ENCODE measurements around the gene WDR93.

The WDR93 gene

GRCh38 chr15:89690276-89691218, at the start of gene WDR93, which contains the start of gene PEX11A:
Gene WDR93, plus strand, starts transcription at chr15:89690811. Its CDS starts 10,936 bp downstream, at chr15:89701747.
Gene PEX11A, minus strand, starts transcription at chr15:89690754. Its CDS starts 122 bp downstream, at chr15:89690632.
- peaks cover 13% of the 10 kb centered on the region for H3K27me3 Mint-ChIP-seq (ENCODE audit: low read depth)
- H3K4me1 Mint-ChIP-seq (ENCODE audit: low read depth) = peaks cover 20% of the 10 kb centered on the region
- no peaks in the 10 kb centered on the region for H3K36me3 Mint-ChIP-seq (ENCODE audit: low read depth)
- peak; percentile 61 for DNase-seq (ENCODE audit: low spot score)
- peak within 1 kb of the TSS; percentile 84 for H3K4me3 Mint-ChIP-seq
- peak within 1 kb of the TSS; percentile 82 for H3K27ac Mint-ChIP-seq
- peaks cover 3% of the 10 kb centered on the region for H3K9me3 Mint-ChIP-seq

GRCh38 chr15:89641053-89641452, 49.6 kb upstream of the WDR93 start:
- Mint-ChIP-seq H3K36me3 (ENCODE audit: low read depth) (no peaks in the 10 kb centered on the region), H3K27me3 (ENCODE audit: low read depth) (no peaks in the 10 kb centered on the region), H3K4me1 (ENCODE audit: low read depth) (no peaks in the 10 kb centered on the region), H3K27ac (no peak overlapping the region), H3K9me3 (no peaks in the 10 kb centered on the region), H3K4me3 (no peak overlapping the region)
- DNase-seq (ENCODE audit: low spot score) = no peak

- peaks cover 2% of the 10 kb centered on the region for H3K4me1 Mint-ChIP-seq (ENCODE audit: low read depth)
- H3K27ac Mint-ChIP-seq = no peak overlapping the region
- no peaks in the 10 kb centered on the region for H3K36me3 Mint-ChIP-seq (ENCODE audit: low read depth)
- H3K4me3 Mint-ChIP-seq = no peak overlapping the region
- no peaks in the 10 kb centered on the region for H3K27me3 Mint-ChIP-seq (ENCODE audit: low read depth)
- no peaks in the 10 kb centered on the region for H3K9me3 Mint-ChIP-seq
- no peak for DNase-seq (ENCODE audit: low spot score)
These were observed 48.5 kb upstream of the WDR93 start for GRCh38 chr15:89642106-89642505.

- Mint-ChIP-seq H3K27ac (no peak overlapping the region), H3K9me3 (no peaks in the 10 kb centered on the region), H3K4me1 (ENCODE audit: low read depth) (peaks cover 3% of the 10 kb centered on the region), H3K27me3 (ENCODE audit: low read depth) (no peaks in the 10 kb centered on the region), H3K36me3 (ENCODE audit: low read depth) (no peaks in the 10 kb centered on the region), H3K4me3 (no peak overlapping the region)
- DNase-seq (ENCODE audit: low spot score) = no peak
These were observed 44.9 kb upstream of the WDR93 start for GRCh38 chr15:89645680-89646079.

DNA sequence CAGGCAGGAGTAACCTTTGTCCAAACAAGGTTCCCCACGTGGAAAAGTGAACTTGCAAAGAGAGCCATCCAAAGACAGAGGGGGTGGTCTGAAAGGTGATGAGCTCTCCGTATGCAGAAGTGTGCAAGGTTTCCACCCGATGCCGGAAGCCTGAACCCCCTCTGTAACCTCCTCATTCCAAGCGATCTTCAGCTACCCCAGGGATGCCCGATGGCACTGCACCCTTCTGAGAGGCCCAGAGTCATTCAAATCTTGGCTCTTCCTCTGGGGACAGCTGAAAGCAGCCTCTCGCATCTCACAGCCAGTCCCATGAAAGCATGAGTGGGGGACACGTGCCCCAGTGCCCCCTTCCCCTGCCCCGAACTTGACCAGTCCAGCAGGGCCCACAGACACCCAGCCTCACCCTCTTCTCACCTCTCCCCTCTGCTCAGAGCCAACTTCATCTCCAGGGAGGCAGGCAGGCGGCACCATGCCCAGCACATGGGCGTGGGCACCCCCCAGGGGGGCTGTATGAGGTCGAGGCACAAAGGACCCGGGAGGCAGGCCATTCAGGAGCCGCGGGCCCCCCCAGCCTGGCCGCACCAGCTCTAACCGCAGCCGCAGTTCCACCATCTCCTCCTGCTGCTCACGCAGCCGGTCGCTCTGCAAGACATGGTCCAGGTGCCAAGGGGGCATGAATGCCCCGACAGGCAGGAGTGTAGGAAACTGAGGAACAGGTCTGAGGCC, 44.0 kb upstream of the WDR93 start:
- no peak for DNase-seq (ENCODE audit: low spot score)
- H3K4me1 Mint-ChIP-seq (ENCODE audit: low read depth) = peaks cover 3% of the 10 kb centered on the region
- H3K27me3 Mint-ChIP-seq (ENCODE audit: low read depth) = no peaks in the 10 kb centered on the region
- H3K36me3 Mint-ChIP-seq (ENCODE audit: low read depth) = no peaks in the 10 kb centered on the region
- H3K4me3 Mint-ChIP-seq = no peak overlapping the region
- no peaks in the 10 kb centered on the region for H3K9me3 Mint-ChIP-seq
- no peak overlapping the region for H3K27ac Mint-ChIP-seq

GRCh38 chr15:89647191-89647851, 43.3 kb upstream of the WDR93 start:
- H3K27me3 Mint-ChIP-seq (ENCODE audit: low read depth) = no peaks in the 10 kb centered on the region
- no peak overlapping the region for H3K4me3 Mint-ChIP-seq
- no peaks in the 10 kb centered on the region for H3K9me3 Mint-ChIP-seq
- H3K36me3 Mint-ChIP-seq (ENCODE audit: low read depth) = no peaks in the 10 kb centered on the region
- DNase-seq (ENCODE audit: low spot score) = peak; percentile 61
- no peak overlapping the region for H3K27ac Mint-ChIP-seq
- H3K4me1 Mint-ChIP-seq (ENCODE audit: low read depth) = peaks cover 3% of the 10 kb centered on the region

DNA sequence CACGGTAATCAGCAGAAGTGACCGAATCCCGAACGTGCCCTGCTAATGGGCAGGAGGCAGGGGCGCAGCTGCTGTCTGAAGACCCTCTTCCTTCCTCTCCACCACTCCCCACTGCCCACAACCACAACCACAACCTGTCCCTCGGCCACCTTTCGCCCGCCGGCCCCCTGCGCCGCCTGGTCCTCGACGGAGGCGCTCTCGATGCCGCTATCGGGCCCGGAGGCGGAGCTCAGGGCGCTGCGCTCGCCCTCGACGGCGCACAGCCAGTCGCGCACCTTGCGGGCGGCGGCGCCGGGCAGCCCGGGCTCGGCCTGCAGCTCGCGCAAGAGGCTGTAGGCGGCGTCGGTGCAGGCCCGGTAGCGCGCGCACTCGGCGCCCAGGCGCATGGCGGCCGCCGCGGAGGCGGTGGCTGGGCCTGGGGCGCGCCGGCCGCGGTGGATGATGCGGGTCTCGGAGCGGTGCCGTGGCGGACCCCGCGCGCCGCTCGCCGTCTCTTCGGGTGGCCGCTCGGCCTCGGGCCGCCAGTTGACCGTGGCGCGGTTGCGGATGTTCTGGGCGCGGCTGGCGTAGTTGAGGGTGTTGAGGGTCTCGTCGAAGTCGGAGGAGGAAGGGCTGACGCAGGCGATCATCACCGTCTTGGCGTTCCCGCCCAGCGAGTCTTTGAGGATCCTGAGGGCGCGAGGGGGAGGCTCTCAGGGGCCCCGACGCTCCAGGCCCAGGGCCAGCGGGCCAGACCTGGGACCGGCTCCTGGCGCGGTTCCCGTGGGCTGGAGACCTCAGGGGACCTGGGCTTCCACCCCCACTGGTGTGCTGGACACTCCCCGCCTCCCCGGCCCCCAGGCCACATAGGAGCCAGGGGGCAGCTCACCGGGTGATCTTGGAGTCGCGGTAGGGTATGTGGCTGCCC, 42.3 kb upstream of the WDR93 start:
- H3K36me3 Mint-ChIP-seq (ENCODE audit: low read depth) = no peaks in the 10 kb centered on the region
- H3K9me3 Mint-ChIP-seq = no peaks in the 10 kb centered on the region
- H3K4me1 Mint-ChIP-seq (ENCODE audit: low read depth) = peaks cover 3% of the 10 kb centered on the region
- peaks cover 4% of the 10 kb centered on the region for H3K27me3 Mint-ChIP-seq (ENCODE audit: low read depth)
- DNase-seq (ENCODE audit: low spot score) = no peak
- H3K4me3 Mint-ChIP-seq = no peak overlapping the region
- no peak overlapping the region for H3K27ac Mint-ChIP-seq

DNA sequence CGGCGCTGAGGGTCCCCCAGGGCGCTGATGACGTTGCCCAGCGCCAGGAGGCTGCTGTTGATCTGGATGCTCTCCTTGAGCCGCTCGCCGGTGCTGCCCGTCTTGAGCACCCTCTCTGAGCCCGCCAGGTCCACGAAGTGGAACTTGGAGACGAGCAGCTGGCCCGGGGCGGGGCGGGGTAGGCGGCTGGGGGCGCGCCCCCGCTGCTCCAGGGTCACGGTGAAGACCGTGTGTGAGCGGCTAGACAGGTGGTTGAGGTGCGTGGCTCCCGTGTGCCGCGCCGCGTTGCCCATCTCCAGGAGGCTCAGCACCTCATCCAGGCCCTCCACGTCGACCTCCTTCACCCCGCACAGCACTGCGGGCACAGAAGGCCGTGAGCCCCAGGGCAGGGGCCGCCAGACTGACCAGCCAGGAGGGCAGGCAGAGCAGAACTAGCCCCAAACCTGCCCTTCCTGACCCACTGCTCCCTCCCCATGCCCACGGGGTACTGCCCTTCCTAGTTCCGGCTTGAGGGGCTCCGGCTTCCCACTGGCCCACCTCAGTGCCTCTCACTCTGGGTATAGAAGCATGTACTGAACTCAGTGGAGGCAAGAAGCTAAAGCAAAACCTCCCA, 41.5 kb upstream of the WDR93 start:
- Mint-ChIP-seq H3K36me3 (ENCODE audit: low read depth) (no peaks in the 10 kb centered on the region), H3K27ac (no peak overlapping the region), H3K9me3 (no peaks in the 10 kb centered on the region), H3K4me1 (ENCODE audit: low read depth) (peaks cover 3% of the 10 kb centered on the region), H3K27me3 (ENCODE audit: low read depth) (peaks cover 9% of the 10 kb centered on the region), H3K4me3 (no peak overlapping the region)
- no peak for DNase-seq (ENCODE audit: low spot score)

GRCh38 chr15:89649716-89650115, 40.9 kb upstream of the WDR93 start:
- H3K36me3 Mint-ChIP-seq (ENCODE audit: low read depth) = no peaks in the 10 kb centered on the region
- H3K4me1 Mint-ChIP-seq (ENCODE audit: low read depth) = peaks cover 8% of the 10 kb centered on the region
- DNase-seq (ENCODE audit: low spot score) = no peak
- H3K27me3 Mint-ChIP-seq (ENCODE audit: low read depth) = peaks cover 15% of the 10 kb centered on the region
- H3K9me3 Mint-ChIP-seq = no peaks in the 10 kb centered on the region
- H3K4me3 Mint-ChIP-seq = no peak overlapping the region
- H3K27ac Mint-ChIP-seq = no peak overlapping the region

DNA sequence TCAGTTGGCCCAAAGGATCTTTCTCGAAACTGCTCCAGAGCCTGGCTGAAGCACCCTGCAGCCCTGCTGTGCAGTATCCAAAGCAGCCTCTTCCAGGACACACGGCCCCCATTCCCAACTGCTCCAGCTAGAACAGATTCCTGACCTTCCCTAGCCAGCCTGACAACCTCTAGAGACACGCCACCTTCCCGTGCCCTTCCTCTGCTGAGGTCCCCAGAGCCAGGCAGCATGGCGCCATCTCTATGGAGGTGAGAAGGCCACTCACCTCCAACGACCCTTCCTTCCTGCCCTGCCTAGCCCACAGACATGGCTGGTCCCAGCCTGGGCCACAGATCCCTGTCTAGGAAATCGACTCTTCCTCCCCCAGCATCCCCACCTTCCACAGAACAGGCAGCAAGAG, 38.5 kb upstream of the WDR93 start:
- H3K27ac Mint-ChIP-seq = no peak overlapping the region
- no peaks in the 10 kb centered on the region for H3K9me3 Mint-ChIP-seq
- peaks cover 31% of the 10 kb centered on the region for H3K27me3 Mint-ChIP-seq (ENCODE audit: low read depth)
- DNase-seq (ENCODE audit: low spot score) = no peak
- H3K36me3 Mint-ChIP-seq (ENCODE audit: low read depth) = no peaks in the 10 kb centered on the region
- peaks cover 15% of the 10 kb centered on the region for H3K4me1 Mint-ChIP-seq (ENCODE audit: low read depth)
- H3K4me3 Mint-ChIP-seq = no peak overlapping the region

- no peak overlapping the region for H3K4me3 Mint-ChIP-seq
- H3K27ac Mint-ChIP-seq = no peak overlapping the region
- H3K27me3 Mint-ChIP-seq (ENCODE audit: low read depth) = peaks cover 35% of the 10 kb centered on the region
- H3K36me3 Mint-ChIP-seq (ENCODE audit: low read depth) = no peaks in the 10 kb centered on the region
- no peaks in the 10 kb centered on the region for H3K9me3 Mint-ChIP-seq
- no peak for DNase-seq (ENCODE audit: low spot score)
- peaks cover 14% of the 10 kb centered on the region for H3K4me1 Mint-ChIP-seq (ENCODE audit: low read depth)
These were observed 37.9 kb upstream of the WDR93 start for GRCh38 chr15:89652666-89653065.

- DNase-seq (ENCODE audit: low spot score) = no peak
- Mint-ChIP-seq H3K27me3 (ENCODE audit: low read depth) (peaks cover 36% of the 10 kb centered on the region), H3K4me1 (ENCODE audit: low read depth) (peaks cover 14% of the 10 kb centered on the region), H3K36me3 (ENCODE audit: low read depth) (no peaks in the 10 kb centered on the region), H3K9me3 (no peaks in the 10 kb centered on the region), H3K4me3 (no peak overlapping the region), H3K27ac (no peak overlapping the region)
These were observed 37.0 kb upstream of the WDR93 start for GRCh38 chr15:89653578-89653977.

DNA sequence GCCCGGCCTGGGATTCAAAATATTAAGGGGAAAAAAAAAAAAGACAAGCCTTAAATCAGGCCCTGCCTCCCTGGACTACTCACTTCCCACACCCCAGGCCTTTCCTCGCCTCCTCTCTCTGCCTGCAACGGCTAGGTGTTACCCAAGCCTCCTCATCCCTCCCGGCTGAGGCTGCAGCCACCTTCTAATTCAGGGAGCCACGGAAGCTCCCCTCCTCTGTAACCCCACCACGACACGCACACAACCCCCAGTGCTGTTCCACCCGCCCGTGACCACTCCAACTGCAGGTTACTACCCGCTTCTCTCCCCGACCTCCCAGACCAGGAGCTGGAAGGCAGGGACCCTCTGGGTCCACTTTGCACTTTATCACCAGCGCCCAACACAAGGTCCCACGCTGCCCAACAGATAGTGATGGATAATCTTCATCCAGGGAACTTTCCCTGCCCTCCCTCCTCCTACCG, 36.3 kb upstream of the WDR93 start:
- H3K4me1 Mint-ChIP-seq (ENCODE audit: low read depth) = peaks cover 14% of the 10 kb centered on the region
- no peaks in the 10 kb centered on the region for H3K36me3 Mint-ChIP-seq (ENCODE audit: low read depth)
- DNase-seq (ENCODE audit: low spot score) = no peak
- peak overlapping the region; percentile 54 for H3K4me3 Mint-ChIP-seq
- no peak overlapping the region for H3K27ac Mint-ChIP-seq
- no peaks in the 10 kb centered on the region for H3K9me3 Mint-ChIP-seq
- peaks cover 42% of the 10 kb centered on the region for H3K27me3 Mint-ChIP-seq (ENCODE audit: low read depth)

Measured in T-helper 2 cell treated with Interferon-gamma antibody and Interleukin-4, amounts not matched to agents 5 μg/mL and 100 μg/mL, for 36 hours (primary cell).